GM19395 (cell line): ENCODE data around the gene SMAD9.
"Not testable (repeated sequence)": the region's sequence is repeated elsewhere in the genome, so short reads cannot be mapped to it uniquely, and the experiment has no call there.

Source experiments
- ATAC-seq: cut with Tn5 transposase; IDR thresholded peaks from one replicate; pipeline ENCODE4 v1.9.1; 2021; ENCODE audit warnings: mild to moderate bottlenecking, moderate library complexity; ENCODE audit not compliant: unreplicated experiment

The SMAD9 gene

GRCh38 chr13:36912973-36913372 lies 7.1 kb downstream of the SMAD9 start:
- ATAC-seq, result no peak

GRCh38 chr13:36912369-36912768 lies 7.7 kb downstream of the SMAD9 start:
- no peak for ATAC-seq

- ATAC-seq, result no peak
Observed at GRCh38 chr13:36910545-36910944, 9.5 kb downstream of the SMAD9 start.

- no peak for ATAC-seq
Observed at GRCh38 chr13:36907821-36908220, 12.2 kb downstream of the SMAD9 start.

GRCh38 chr13:36907266-36907665 lies 12.8 kb downstream of the SMAD9 start:
- ATAC-seq, result no peak

- no peak for ATAC-seq
Observed at GRCh38 chr13:36905944-36906343, 14.1 kb downstream of the SMAD9 start.

- no peak for ATAC-seq
Observed at GRCh38 chr13:36903925-36904595, 16.0 kb downstream of the SMAD9 start.

GRCh38 chr13:36897054-36897616 lies 22.9 kb downstream of the SMAD9 start:
- ATAC-seq, result no peak

GRCh38 chr13:36891752-36892151 lies 28.3 kb downstream of the SMAD9 start:
- no peak for ATAC-seq

GRCh38 chr13:36888645-36889044 lies 31.4 kb downstream of the SMAD9 start:
- ATAC-seq, result no peak

- peak; percentile 84 for ATAC-seq
Observed at GRCh38 chr13:36887758-36888521, 32.1 kb downstream of the SMAD9 start.

- ATAC-seq, result no peak
Observed at GRCh38 chr13:36885901-36886300, 34.1 kb downstream of the SMAD9 start.

- no peak for ATAC-seq
Observed at GRCh38 chr13:36884235-36884634, 35.8 kb downstream of the SMAD9 start.

GRCh38 chr13:36883824-36884223 lies 36.2 kb downstream of the SMAD9 start:
- no peak for ATAC-seq

- ATAC-seq, result not testable (repeated sequence)
Observed at GRCh38 chr13:36883392-36883791, 36.6 kb downstream of the SMAD9 start.

- ATAC-seq, result no peak
Observed at GRCh38 chr13:36882829-36883390, 37.1 kb downstream of the SMAD9 start.

GRCh38 chr13:36880961-36881360 lies 39.1 kb downstream of the SMAD9 start:
- no peak for ATAC-seq

- no peak for ATAC-seq
Observed at GRCh38 chr13:36879218-36879938, 40.7 kb downstream of the SMAD9 start.

GRCh38 chr13:36875961-36876360 lies 44.1 kb downstream of the SMAD9 start:
- ATAC-seq, result no peak

GRCh38 chr13:36875431-36875830 lies 44.6 kb downstream of the SMAD9 start:
- no peak for ATAC-seq

GRCh38 chr13:36872621-36873020 lies 47.4 kb downstream of the SMAD9 start:
- ATAC-seq, result no peak
